Type B pancreatic cell (in vitro differentiated cells): Measurements from ENCODE around the gene RNF145. TPM values are rescaled to one million over a fixed set of nuclear protein-coding genes. Genes with fewer than 3 reads are reported as not detected.

ENCODE experiments used
- DNase-seq: peaks from one replicate; pipeline ENCODE4 v3.0.0; 2021; ENCODE audit warnings: mixed read lengths; ENCODE audit not compliant: unreplicated experiment; ENCODE audit errors: extremely low spot score
- H3K27ac Mint-ChIP-seq: 2 replicates; pipeline ENCODE4 v1.8.0; 2021; ENCODE audit warnings: mild to moderate bottlenecking, mixed read lengths
- H3K27me3 Mint-ChIP-seq: 2 replicates; pipeline ENCODE4 v1.8.0; 2021; ENCODE audit warnings: mixed read lengths
- H3K36me3 Mint-ChIP-seq: 2 replicates; pipeline ENCODE4 v1.8.0; 2021; ENCODE audit warnings: mixed read lengths
- H3K4me1 Mint-ChIP-seq: one replicate; pipeline ENCODE4 v1.8.0; 2021; ENCODE audit warnings: mixed read lengths; ENCODE audit not compliant: unreplicated experiment
- H3K4me3 Mint-ChIP-seq: 2 replicates; pipeline ENCODE4 v1.8.0; 2021; ENCODE audit warnings: mild to moderate bottlenecking, mixed read lengths
- H3K9me3 Mint-ChIP-seq: 2 replicates; pipeline ENCODE4 v1.8.0; 2021; ENCODE audit warnings: mixed read lengths
- CTCF ChIP-seq: fragments of 200-600 bp; sonication (generic); conservative IDR thresholded peaks from 2 replicates; pipeline ENCODE4 v1.5.0; 2021; ENCODE audit warnings: antibody characterized with exemption, mild to moderate bottlenecking
- total RNA-seq: library from RNA; stranded (reverse); gene quantifications from 2 replicates; pipeline ENCODE4 v1.2.1, GENCODE V29; 2021; ENCODE audit warnings: low replicate concordance

RNF145 gene
- total RNA-seq, 1 donor from 2014 or later: 66.4 TPM

DNA sequence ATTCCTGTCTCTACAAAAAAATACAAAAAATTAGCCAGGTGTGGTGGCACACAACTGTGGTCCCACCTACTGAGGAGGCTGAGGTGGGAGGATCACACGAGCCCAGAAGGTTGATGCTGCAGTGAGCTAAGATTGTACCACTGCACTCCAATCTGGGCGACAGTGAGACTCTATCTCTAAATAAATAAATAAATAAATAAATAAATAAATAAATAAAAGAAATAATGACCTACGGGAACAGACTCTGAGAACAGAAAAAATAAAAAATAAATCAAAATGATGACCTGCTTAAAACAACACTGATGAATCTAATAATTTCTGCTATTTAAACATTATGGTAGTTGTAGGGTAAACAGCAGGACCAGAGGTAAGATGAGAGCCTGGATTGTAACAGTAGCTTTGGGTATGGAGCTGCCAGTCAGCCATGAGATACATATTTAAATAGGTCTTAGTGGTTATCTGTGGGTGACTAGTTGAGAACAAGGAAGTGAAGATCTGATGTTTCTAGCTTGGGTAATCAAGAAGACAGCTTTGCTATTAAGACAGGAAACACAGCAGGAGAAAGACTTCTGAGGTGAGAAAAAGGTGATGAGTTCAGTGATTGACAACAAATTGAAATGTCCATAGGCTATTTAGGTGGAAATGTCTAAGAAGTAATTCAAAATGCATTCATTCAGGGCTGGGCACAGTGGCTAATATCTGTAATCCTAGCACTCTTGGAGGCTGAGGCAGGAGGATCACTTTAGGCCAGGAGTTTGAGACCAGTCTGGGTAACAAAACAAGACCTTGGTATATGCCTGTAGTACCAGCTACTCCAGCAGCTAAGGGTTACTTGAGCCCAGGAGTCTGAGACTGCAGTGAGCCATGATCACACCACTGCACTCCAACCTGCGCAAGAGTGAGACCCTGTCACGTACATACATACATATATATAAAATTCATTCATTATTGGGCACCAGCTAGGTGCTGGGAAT lies 11.0 kb downstream of the RNF145 start:
- Mint-ChIP-seq H3K4me3 (no peak overlapping the region), H3K36me3 (peaks cover 38% of the 10 kb centered on the region), H3K27me3 (no peaks in the 10 kb centered on the region), H3K4me1 (peaks cover 5% of the 10 kb centered on the region), H3K27ac (no peak overlapping the region), H3K9me3 (no peaks in the 10 kb centered on the region)
- DNase-seq: no peak
- no peak for TF ChIP-seq CTCF

GRCh38 chr5:159195775-159196174 lies 13.6 kb downstream of the RNF145 start:
- Mint-ChIP-seq H3K4me3 (no peak overlapping the region), H3K27me3 (no peaks in the 10 kb centered on the region), H3K36me3 (peaks cover 38% of the 10 kb centered on the region), H3K27ac (no peak overlapping the region), H3K4me1 (no peaks in the 10 kb centered on the region), H3K9me3 (no peaks in the 10 kb centered on the region)
- TF ChIP-seq CTCF: no peak
- no peak for DNase-seq

- Mint-ChIP-seq H3K4me1 (peaks cover 7% of the 10 kb centered on the region), H3K27me3 (no peaks in the 10 kb centered on the region), H3K27ac (no peak overlapping the region), H3K9me3 (no peaks in the 10 kb centered on the region), H3K4me3 (no peak overlapping the region), H3K36me3 (peaks cover 33% of the 10 kb centered on the region)
- DNase-seq: no peak
- TF ChIP-seq CTCF: no peak
Measured at GRCh38 chr5:159190170-159190569, 19.2 kb downstream of the RNF145 start.

DNA sequence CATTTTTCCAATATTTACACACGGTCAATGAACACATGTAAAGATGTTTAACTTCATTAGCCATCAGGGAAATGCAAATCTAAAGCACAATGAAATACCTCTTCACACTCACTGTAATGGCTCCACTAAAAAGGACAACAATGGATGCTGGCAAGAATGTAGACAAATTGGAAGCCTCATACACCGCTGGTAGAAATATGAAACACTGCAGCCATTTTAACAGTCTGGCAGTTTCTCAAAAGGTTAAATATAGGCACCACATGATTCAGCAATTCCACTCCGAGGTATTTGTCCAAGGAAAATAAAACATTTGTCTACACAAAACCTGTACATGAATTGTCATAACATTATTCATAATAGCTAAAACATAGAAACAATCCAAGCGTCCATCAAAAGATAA lies 20.0 kb downstream of the RNF145 start:
- no peak overlapping the region for H3K4me3 Mint-ChIP-seq

GRCh38 chr5:159187719-159188118 lies 21.6 kb downstream of the RNF145 start:
- no peak for TF ChIP-seq CTCF
- DNase-seq: no peak

More for the DNA sequence above, 20.0 kb downstream of the RNF145 start:
- no peak for TF ChIP-seq CTCF
- Mint-ChIP-seq H3K9me3 (no peaks in the 10 kb centered on the region), H3K27ac (no peak overlapping the region), H3K4me1 (peaks cover 13% of the 10 kb centered on the region), H3K36me3 (peaks cover 29% of the 10 kb centered on the region), H3K27me3 (no peaks in the 10 kb centered on the region)
- DNase-seq: no peak

More at GRCh38 chr5:159187719-159188118, 21.6 kb downstream of the RNF145 start:
- Mint-ChIP-seq H3K27ac (no peak overlapping the region), H3K27me3 (no peaks in the 10 kb centered on the region), H3K4me1 (peaks cover 20% of the 10 kb centered on the region), H3K9me3 (no peaks in the 10 kb centered on the region), H3K36me3 (peaks cover 24% of the 10 kb centered on the region), H3K4me3 (no peak overlapping the region)
